PC-3 (cell line): Measurements from ENCODE around the gene EIF4A3.

Experiments used
- CTCF ChIP-seq: fragments of 300-600 bp; sonication (generic); conservative IDR thresholded peaks from 2 replicates; pipeline ENCODE4 v1.5.1; 2017; ENCODE audit warnings: antibody characterized with exemption, low read depth, mild to moderate bottlenecking, low read length
- EZH2 ChIP-seq: fragments of 300-600 bp; sonication (generic); IDR thresholded peaks from one replicate; pipeline ENCODE4 v1.6.1; 2017; ENCODE audit warnings: antibody characterized with exemption, mild to moderate bottlenecking, low read length; ENCODE audit not compliant: unreplicated experiment

GRCh38 chr17:80184423-80184714 is 37.4 kb upstream of the EIF4A3 start:
- no peak for TF ChIP-seq CTCF
- no peak for TF ChIP-seq EZH2
